Measurements from ENCODE around the gene KLRC3. TPM values are rescaled to one million over a fixed set of nuclear protein-coding genes. Genes with fewer than 3 reads are reported as not detected.

The KLRC3 gene
- total RNA-seq, 1 experiment from 2014 or later: not detected

- H3K36me3 ChIP-seq (ENCODE audit: insufficient read depth, low read length, poor library complexity, severe bottlenecking): no peaks in the 10 kb centered on the region
Observed at GRCh38 chr12:10405294-10405693, 15.1 kb downstream of the KLRC3 start.

GRCh38 chr12:10404798-10405197 lies 15.6 kb downstream of the KLRC3 start:
- no peaks in the 10 kb centered on the region for H3K36me3 ChIP-seq (ENCODE audit: insufficient read depth, low read length, poor library complexity, severe bottlenecking)
- H3K4me3 ChIP-seq (ENCODE audit: low read depth, low read length, poor library complexity, severe bottlenecking): no peak overlapping the region
- no peaks in the 10 kb centered on the region for H3K27me3 ChIP-seq (replicated peaks; ENCODE audit: insufficient read depth, low read depth, low read length, poor library complexity)
- peaks cover 5% of the 10 kb centered on the region for H3K9me3 ChIP-seq (ENCODE audit: low read depth, low read length, poor library complexity, severe bottlenecking)
- ChIA-PET POLR2A (ENCODE audit: low non-redundant PET) (no interaction called here), CTCF (no interaction called here)
- no peak overlapping the region for H3K27ac ChIP-seq (ENCODE audit: low read depth, low read length, poor library complexity, severe bottlenecking)
- H3K4me1 ChIP-seq (ENCODE audit: insufficient read depth, low read length, poor library complexity, severe bottlenecking): no peaks in the 10 kb centered on the region
- DNase-seq (ENCODE audit: low spot score): no peak
- BruUV-seq (replicated peaks): no TSS peak
- intact Hi-C loops (cut with micrococcal nuclease; ENCODE audit: unreplicated experiment): no loop called here
- TF ChIP-seq EZH2 (IDR thresholded peaks at IDR 0.05; ENCODE audit: borderline replicate concordance, low read depth, low read length, poor library complexity, severe bottlenecking) (no peak), CTCF (conservative IDR thresholded peaks at IDR 0.05; ENCODE audit: low read depth, low read length) (no peak)

More at GRCh38 chr12:10405294-10405693, 15.1 kb downstream of the KLRC3 start:
- TF ChIP-seq CTCF (conservative IDR thresholded peaks at IDR 0.05; ENCODE audit: low read depth, low read length) (no peak), EZH2 (IDR thresholded peaks at IDR 0.05; ENCODE audit: borderline replicate concordance, low read depth, low read length, poor library complexity, severe bottlenecking) (no peak)
- no peaks in the 10 kb centered on the region for H3K27me3 ChIP-seq (replicated peaks; ENCODE audit: insufficient read depth, low read depth, low read length, poor library complexity)
- peaks cover 5% of the 10 kb centered on the region for H3K9me3 ChIP-seq (ENCODE audit: low read depth, low read length, poor library complexity, severe bottlenecking)
- no peak for DNase-seq (ENCODE audit: low spot score)
- intact Hi-C loops (cut with micrococcal nuclease; ENCODE audit: unreplicated experiment): no loop called here
- no peak overlapping the region for H3K27ac ChIP-seq (ENCODE audit: low read depth, low read length, poor library complexity, severe bottlenecking)
- BruUV-seq (replicated peaks): no TSS peak
- POLR2A ChIA-PET (ENCODE audit: low non-redundant PET): no interaction called here
- no peaks in the 10 kb centered on the region for H3K4me1 ChIP-seq (ENCODE audit: insufficient read depth, low read length, poor library complexity, severe bottlenecking)
- no peak overlapping the region for H3K4me3 ChIP-seq (ENCODE audit: low read depth, low read length, poor library complexity, severe bottlenecking)
- CTCF ChIA-PET: no interaction called here

GRCh38 chr12:10400829-10401228 lies 19.6 kb downstream of the KLRC3 start:
- DNase-seq (ENCODE audit: low spot score): no peak
- H3K4me1 ChIP-seq (ENCODE audit: insufficient read depth, low read length, poor library complexity, severe bottlenecking): no peaks in the 10 kb centered on the region
- CTCF ChIA-PET: no interaction called here
- no TSS peak for BruUV-seq (replicated peaks)
- no peak overlapping the region for H3K4me3 ChIP-seq (ENCODE audit: low read depth, low read length, poor library complexity, severe bottlenecking)
- peaks cover 5% of the 10 kb centered on the region for H3K9me3 ChIP-seq (ENCODE audit: low read depth, low read length, poor library complexity, severe bottlenecking)
- no peaks in the 10 kb centered on the region for H3K36me3 ChIP-seq (ENCODE audit: insufficient read depth, low read length, poor library complexity, severe bottlenecking)
- TF ChIP-seq CTCF (conservative IDR thresholded peaks at IDR 0.05; ENCODE audit: low read depth, low read length) (no peak), EZH2 (IDR thresholded peaks at IDR 0.05; ENCODE audit: borderline replicate concordance, low read depth, low read length, poor library complexity, severe bottlenecking) (no peak)
- POLR2A ChIA-PET (ENCODE audit: low non-redundant PET): no interaction called here
- H3K27ac ChIP-seq (ENCODE audit: low read depth, low read length, poor library complexity, severe bottlenecking): no peak overlapping the region
- intact Hi-C loops (cut with micrococcal nuclease; ENCODE audit: unreplicated experiment): no loop called here
- H3K27me3 ChIP-seq (replicated peaks; ENCODE audit: insufficient read depth, low read depth, low read length, poor library complexity): no peaks in the 10 kb centered on the region
